A673 (cell line): ENCODE data around the gene WFDC1.

Experiments
- CTCF ChIP-seq: fragments of 300-800, 200-600 bp; sonication (generic); conservative IDR thresholded peaks from 2 replicates; pipeline ENCODE4 v1.5.1; 2017; ENCODE audit warnings: low read depth, mild to moderate bottlenecking, antibody characterized with exemption, low read length, moderate library complexity, mixed read lengths
- EZH2 ChIP-seq: fragments of 200-600 bp; sonication (generic); IDR thresholded peaks from 2 replicates; pipeline ENCODE4 v1.6.1; 2017; ENCODE audit warnings: borderline replicate concordance, low read depth, mild to moderate bottlenecking, mixed read lengths, antibody characterized with exemption, low read length; ENCODE audit not compliant: poor library complexity, severe bottlenecking

GRCh38 chr16:84348386-84348888, 53.8 kb downstream of the WFDC1 start:
- TF ChIP-seq CTCF (no peak), EZH2 (no peak)
